ENCODE data around the gene F2RL3. TPM values are rescaled to one million over a fixed set of nuclear protein-coding genes. Genes with fewer than 3 reads are reported as not detected.

The F2RL3 gene
- polyA plus RNA-seq, 1 donor from 2014 or later, result not detected

GRCh38 chr19:16860118-16860517 is 28.7 kb upstream of the F2RL3 start:
- TF ChIP-seq CTCF (IDR thresholded peaks at IDR 0.05; ENCODE audit: poor library complexity, severe bottlenecking) (no peak), REST (IDR thresholded peaks at IDR 0.05; ENCODE audit: borderline replicate concordance) (no peak)
- H3K4me2 ChIP-seq (ENCODE audit: low read length), result no peak overlapping the region
- H3K9me2 ChIP-seq (ENCODE audit: insufficient read depth, low read length), result no peaks in the 10 kb centered on the region
- no peak overlapping the region for H2AFZ ChIP-seq (ENCODE audit: low read depth, low read length)
- H3K36me3 ChIP-seq (ENCODE audit: insufficient read depth, low read length), result peaks cover 5% of the 10 kb centered on the region
- no peak overlapping the region for H3K27ac ChIP-seq (ENCODE audit: low read length)
- H3K9ac ChIP-seq (ENCODE audit: low read length), result no peak overlapping the region
- H4K20me1 ChIP-seq (ENCODE audit: insufficient read depth), result no peaks in the 10 kb centered on the region
- H3K27me3 ChIP-seq (ENCODE audit: insufficient read depth, low read depth, low read length), result no peaks in the 10 kb centered on the region
- H3K79me2 ChIP-seq (replicated peaks; ENCODE audit: insufficient read depth, low read length), result no peaks in the 10 kb centered on the region
- H3F3A ChIP-seq (ENCODE audit: insufficient read depth, low read length, poor library complexity, severe bottlenecking), result no peaks in the 10 kb centered on the region
- H3K9me3 ChIP-seq (ENCODE audit: low read length), result no peaks in the 10 kb centered on the region
- no peak overlapping the region for H3K4me3 ChIP-seq (ENCODE audit: low read length)

GRCh38 chr19:16861011-16861410 is 27.8 kb upstream of the F2RL3 start:
- Histone ChIP-seq H3K4me2 (ENCODE audit: low read length) (no peak overlapping the region), H2AFZ (ENCODE audit: low read depth, low read length) (no peak overlapping the region), H3K27ac (ENCODE audit: low read length) (no peak overlapping the region), H3K4me3 (ENCODE audit: low read length) (no peak overlapping the region), H3K79me2 (replicated peaks; ENCODE audit: insufficient read depth, low read length) (no peaks in the 10 kb centered on the region), H3K9me3 (ENCODE audit: low read length) (no peaks in the 10 kb centered on the region), H3K9ac (ENCODE audit: low read length) (no peak overlapping the region), H3F3A (ENCODE audit: insufficient read depth, low read length, poor library complexity, severe bottlenecking) (no peaks in the 10 kb centered on the region), H3K36me3 (ENCODE audit: insufficient read depth, low read length) (peaks cover 5% of the 10 kb centered on the region), H4K20me1 (ENCODE audit: insufficient read depth) (no peaks in the 10 kb centered on the region), H3K27me3 (ENCODE audit: insufficient read depth, low read depth, low read length) (no peaks in the 10 kb centered on the region), H3K9me2 (ENCODE audit: insufficient read depth, low read length) (no peaks in the 10 kb centered on the region)
- TF ChIP-seq POLR2AphosphoS5 (IDR thresholded peaks at IDR 0.05) (no peak), CTCF (IDR thresholded peaks at IDR 0.05; ENCODE audit: poor library complexity, severe bottlenecking) (no peak), EP300 (conservative IDR thresholded peaks at IDR 0.05; ENCODE audit: poor library complexity, severe bottlenecking) (no peak), SMC3 (conservative IDR thresholded peaks at IDR 0.05; ENCODE audit: poor library complexity) (no peak)

- Histone ChIP-seq H3K9me3 (ENCODE audit: low read length) (no peaks in the 10 kb centered on the region), H3F3A (ENCODE audit: insufficient read depth, low read length, poor library complexity, severe bottlenecking) (no peaks in the 10 kb centered on the region), H3K9me2 (ENCODE audit: insufficient read depth, low read length) (no peaks in the 10 kb centered on the region), H3K4me2 (ENCODE audit: low read length) (no peak overlapping the region), H2AFZ (ENCODE audit: low read depth, low read length) (no peak overlapping the region), H3K27me3 (ENCODE audit: insufficient read depth, low read depth, low read length) (no peaks in the 10 kb centered on the region), H3K79me2 (replicated peaks; ENCODE audit: insufficient read depth, low read length) (no peaks in the 10 kb centered on the region), H3K36me3 (ENCODE audit: insufficient read depth, low read length) (peaks cover 5% of the 10 kb centered on the region), H3K9ac (ENCODE audit: low read length) (no peak overlapping the region), H4K20me1 (ENCODE audit: insufficient read depth) (no peaks in the 10 kb centered on the region), H3K27ac (ENCODE audit: low read length) (no peak overlapping the region), H3K4me3 (ENCODE audit: low read length) (no peak overlapping the region)
- TF ChIP-seq REST (IDR thresholded peaks at IDR 0.05; ENCODE audit: borderline replicate concordance) (no peak), RAD21 (conservative IDR thresholded peaks at IDR 0.05) (no peak), EZH2 (IDR thresholded peaks at IDR 0.05; ENCODE audit: borderline replicate concordance, insufficient read depth, low read length, poor library complexity, severe bottlenecking) (no peak), CTCF (IDR thresholded peaks at IDR 0.05; ENCODE audit: poor library complexity, severe bottlenecking) (no peak), EP300 (conservative IDR thresholded peaks at IDR 0.05; ENCODE audit: poor library complexity, severe bottlenecking) (no peak), MXI1 (conservative IDR thresholded peaks at IDR 0.05; ENCODE audit: poor library complexity, severe bottlenecking) (no peak), POLR2AphosphoS5 (IDR thresholded peaks at IDR 0.05) (no peak)
These were observed 27.0 kb upstream of the F2RL3 start for GRCh38 chr19:16861834-16862233.
